ENCODE data around the gene DDT. TPM values are rescaled to one million over a fixed set of nuclear protein-coding genes. Genes with fewer than 3 reads are reported as not detected.
"Not testable (repeated sequence)": the region's sequence is repeated elsewhere in the genome, so short reads cannot be mapped to it uniquely, and the experiment has no call there.

The DDT gene
- total RNA-seq, 1 experiment from 2014 or later: 91.4 TPM

DNA sequence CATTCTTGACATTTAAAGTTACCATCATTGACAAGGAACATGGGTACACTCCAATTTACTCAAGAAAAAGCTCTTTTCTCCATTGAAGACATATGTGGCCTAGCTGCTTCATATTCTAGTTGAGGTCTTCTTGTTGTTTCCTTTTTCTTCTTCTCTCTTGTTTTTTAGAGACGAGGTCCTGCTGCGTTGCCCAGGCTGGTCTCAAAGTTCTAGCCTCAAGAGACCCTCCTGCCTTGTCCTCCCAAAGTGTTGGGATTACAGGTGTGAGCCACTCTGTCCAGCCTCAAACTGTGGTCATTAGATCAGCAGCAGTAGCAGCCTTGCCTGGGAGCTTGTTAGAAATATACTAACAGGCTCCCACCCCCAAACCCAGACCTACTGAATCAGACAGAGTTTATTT is 18.8 kb upstream of the DDT start:
- DNase-seq (ENCODE audit: extremely low read depth, low read depth): not testable (repeated sequence)

DNA sequence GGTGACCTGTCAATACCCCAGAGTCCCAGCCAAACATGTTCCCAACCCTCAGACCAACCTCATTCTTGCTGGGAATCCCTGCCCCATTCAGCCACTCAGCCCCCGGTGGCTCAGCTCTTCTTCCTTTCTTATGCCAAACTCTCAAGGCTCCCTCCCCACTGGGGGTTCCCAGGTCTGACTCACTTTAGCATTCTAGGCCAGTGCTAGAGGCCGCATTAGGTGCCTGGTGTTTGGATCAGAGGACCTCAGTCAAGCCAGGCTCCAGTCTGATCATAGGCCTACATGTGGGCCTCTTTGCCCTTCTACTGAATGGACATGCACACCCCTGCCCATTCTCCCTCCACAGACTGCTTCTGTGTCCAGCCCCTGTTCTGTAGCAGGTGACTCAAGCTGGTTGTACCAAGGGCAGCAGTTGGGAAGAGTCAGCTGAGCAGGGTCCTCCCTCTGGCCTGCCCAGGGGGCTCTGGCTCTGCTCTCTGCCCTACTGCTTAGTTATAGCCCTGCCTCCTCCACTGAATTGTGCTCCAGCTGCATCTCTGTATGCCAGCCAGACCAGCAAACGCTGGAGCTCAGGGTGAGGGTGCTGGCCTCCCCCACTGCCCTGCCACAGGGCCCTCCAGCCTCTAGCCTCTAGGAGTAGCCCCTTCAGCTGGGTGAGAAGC is 15.5 kb upstream of the DDT start:
- not testable (repeated sequence) for DNase-seq (ENCODE audit: extremely low read depth, low read depth)

DNA sequence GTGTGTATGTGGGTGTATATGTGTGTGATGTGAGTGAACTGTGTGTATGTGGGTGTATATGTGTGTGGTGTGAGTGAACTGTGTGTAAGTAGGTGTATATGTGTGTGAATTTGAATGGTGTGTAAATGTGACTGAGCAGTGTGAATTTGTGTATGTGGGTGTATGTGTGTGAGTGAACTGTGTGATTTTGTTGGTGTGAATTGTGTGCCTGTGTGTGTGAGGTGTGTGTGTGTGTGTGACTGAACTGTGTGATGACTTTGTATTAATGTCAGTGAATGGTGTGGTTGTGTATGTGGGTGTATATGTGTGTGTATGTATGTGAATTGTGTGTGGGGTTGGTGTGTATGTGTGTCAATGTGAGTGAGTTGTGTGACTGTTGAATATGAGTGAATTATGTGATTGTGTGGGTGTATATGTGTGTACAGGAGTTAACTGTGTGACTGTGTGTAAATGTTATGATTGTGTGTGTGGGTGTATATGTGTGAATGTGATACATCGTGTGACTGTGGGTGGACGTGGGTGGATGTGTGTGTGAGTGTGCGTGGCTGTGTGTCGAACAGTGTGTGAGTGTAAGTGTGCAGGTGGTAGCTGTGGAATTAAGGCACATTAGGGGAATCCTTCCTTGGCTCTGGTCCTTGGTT is 12.4 kb upstream of the DDT start:
- DNase-seq (ENCODE audit: extremely low read depth, low read depth): not testable (repeated sequence)

DNA sequence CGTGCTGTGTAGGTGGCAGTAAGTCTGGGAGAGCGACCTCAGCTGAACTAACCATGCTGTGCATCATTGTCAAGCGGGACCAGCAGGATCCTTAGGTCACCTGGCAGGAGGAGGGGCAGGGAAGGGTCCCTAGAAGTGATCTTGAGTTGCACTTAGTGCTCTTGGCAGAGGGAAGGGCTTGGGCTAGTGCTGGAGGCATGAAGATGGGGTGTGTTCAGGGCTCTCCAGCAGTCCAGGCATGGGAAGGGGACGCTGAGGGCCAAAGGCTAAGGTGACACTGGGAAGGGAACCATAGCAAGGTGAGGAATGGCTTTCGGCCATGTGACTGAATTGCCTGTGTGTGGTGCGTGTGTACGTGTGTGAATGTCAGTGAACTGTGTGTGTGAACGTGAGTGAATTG is 11.8 kb upstream of the DDT start:
- not testable (repeated sequence) for DNase-seq (ENCODE audit: extremely low read depth, low read depth)

DNA sequence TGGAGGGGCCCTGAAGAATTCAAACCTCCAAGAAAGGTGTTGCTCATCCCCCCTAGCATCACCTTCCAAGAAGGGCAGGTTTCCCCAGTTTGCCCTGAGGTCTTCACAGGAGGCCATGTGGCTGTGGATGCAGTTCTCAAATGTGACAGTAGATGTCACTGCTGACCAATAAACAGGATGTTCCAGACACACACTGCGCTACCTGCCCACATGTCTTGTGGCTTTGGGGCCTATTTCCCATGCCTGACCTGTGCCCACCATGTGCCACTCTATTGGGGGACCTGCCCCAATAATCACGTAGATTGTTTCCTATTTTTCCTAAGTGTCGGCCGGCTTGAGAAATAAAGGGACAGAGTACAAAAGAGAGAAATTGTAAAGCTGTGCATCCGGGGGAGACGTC is 10.2 kb upstream of the DDT start:
- DNase-seq (ENCODE audit: extremely low read depth, low read depth): no peak

DNA sequence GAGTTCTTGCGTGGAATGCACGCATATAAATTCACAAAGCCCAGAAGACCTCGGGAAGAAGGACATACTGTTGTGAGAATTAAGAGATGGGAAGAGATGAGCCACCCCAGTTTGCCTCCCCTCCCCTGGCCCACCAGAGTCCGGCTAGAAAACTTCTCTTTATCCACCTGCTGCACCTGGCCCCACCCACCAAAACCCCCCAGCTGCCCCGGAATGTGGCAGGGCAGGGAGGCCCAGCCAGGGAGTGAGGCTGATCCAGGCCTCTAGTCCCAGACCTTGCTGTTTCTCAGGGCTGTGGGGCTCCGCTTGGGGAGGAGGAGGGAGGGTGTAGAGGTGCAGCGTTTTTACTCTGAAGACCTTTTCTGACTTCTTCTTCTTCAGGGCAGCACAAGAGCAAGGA is 6.3 kb upstream of the DDT start:
- not testable (repeated sequence) for DNase-seq (ENCODE audit: extremely low read depth, low read depth)

DNA sequence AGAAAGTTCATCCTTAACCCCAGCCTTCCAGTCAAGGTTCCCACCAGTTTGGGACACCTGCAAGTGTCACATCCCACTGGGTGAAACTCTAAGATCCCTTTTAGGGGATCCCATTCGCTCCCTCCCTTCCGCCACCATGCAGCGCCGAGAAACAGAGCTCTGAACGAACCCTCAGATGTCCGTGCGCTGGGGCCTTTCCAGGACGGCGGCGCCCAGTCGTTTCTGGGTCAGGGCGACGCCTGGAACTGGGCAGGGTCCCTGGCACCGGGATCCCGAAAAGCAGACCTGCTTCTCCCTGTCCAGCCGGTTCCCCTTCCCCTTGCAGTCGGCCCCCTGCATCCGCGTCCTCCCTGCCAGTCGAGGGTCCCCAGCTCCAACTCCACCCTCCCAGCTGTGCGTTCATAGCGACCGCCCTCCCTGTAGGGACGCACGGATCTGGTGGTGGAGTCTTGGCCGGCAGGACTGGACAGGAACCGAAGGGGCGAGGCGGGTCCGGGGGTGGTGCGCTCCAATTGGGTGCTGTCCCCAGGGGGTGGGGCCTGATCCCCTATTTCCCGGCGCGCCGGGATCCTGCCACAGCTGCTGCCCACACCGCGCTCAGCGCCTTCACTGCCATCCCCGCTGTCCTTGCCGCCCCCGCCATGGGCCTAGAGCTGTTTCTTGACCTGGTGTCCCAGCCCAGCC is 5.5 kb upstream of the DDT start, which contains the start of gene GSTT2:
Gene GSTT2 (plus strand): TSS at position 578 of the 684 bp plus-strand sequence.
- not testable (repeated sequence) for DNase-seq (ENCODE audit: extremely low read depth, low read depth)

DNA sequence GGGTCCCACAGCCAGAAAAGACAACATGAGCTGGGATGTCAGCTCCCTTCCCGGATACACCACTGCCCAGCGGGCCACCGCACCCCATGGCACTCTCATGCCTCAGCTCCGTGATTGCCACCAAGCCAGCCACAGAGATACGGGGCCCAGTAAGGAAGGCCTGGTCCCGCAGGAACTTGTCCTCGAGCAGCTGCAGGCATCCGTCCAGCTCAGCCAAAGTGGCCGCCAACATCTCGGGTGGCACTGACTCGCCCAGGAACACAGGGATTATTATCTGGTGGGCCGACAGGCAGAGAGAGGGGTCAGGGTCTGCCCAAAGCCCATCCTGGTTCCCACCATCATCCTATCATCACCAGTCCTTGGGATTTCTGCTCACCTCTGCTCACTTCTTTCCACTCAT is 3.1 kb upstream of the DDT start:
- DNase-seq (ENCODE audit: extremely low read depth, low read depth): not testable (repeated sequence)

DNA sequence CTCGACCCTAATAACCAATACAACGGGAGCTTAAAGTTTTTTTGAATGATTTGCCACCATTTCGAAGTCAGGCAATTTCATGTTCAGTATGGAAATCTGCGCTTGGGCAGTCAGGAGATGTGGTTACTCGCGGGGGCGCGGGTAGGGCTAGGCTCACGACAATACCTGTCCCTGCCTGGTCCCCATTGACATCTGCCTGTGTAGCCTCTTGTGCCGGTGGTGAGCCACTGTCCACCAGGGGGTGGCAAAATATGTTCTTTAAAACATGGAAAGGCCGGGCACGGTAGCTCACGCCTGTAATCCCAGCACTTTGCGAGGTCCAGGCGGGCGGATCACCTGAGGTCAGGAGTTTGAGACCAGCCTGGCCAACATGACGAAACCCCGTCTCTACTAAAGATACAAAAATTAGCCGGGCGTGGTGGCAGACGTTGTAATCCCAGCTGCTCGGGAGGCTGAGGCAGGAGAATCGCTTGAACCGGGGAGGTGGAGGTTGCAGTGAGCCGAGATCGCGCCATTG is 653 bp upstream of the DDT start:
- not testable (repeated sequence) for DNase-seq (ENCODE audit: extremely low read depth, low read depth)

DNA sequence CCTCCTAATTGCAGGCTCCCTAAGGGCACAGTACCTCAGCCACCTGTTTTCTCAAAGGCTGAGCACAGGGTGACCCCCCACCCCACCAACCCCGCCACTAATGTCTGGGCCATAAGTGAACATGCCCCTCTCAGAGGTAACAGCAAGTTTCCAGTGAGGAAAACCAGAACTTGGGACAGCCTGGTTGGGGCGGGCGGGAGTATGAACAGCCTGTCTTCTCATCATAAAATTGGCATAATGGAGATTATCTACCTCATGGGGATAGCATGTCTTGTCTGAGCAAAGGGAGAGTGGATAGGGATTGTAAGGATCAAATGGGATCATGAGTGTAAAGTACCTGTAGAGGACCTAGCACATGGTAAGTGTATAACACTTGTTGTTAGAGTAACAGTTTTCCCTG is 2.3 kb downstream of the DDT start:
- not testable (repeated sequence) for DNase-seq (ENCODE audit: extremely low read depth, low read depth)

DNA sequence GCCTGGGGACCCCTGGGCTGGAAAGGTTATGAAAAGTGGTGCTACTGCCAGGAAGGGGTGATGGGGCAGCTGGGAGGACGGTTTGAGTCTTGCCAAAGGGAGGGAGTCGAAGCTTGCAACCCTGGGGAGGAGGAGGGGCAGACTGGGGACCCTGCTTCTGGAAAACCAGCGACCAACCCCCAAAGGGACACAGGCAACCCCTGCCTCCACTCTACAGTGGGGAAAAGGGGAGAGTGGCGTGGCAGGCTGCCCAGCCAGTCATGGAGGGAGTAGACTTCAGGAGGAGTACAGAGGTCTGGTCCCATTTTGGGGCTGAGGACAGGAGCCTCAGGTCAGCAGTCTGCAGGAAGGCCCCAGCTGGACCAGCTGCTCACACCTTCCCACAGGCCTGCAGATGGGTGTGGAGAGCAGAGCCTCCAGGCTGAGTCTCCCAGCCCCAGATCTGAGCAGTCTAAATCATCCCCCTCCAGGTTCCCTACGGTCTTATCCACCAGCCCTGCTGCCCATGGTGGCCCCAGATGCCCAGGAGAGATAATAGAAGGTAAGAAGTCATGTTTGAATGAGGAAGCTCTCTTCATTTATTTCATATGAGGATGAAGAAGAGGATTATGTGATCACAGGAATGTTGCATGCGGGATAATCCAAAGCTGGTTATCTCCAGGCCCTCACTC is 3.3 kb downstream of the DDT start:
- DNase-seq (ENCODE audit: extremely low read depth, low read depth): no peak

DNA sequence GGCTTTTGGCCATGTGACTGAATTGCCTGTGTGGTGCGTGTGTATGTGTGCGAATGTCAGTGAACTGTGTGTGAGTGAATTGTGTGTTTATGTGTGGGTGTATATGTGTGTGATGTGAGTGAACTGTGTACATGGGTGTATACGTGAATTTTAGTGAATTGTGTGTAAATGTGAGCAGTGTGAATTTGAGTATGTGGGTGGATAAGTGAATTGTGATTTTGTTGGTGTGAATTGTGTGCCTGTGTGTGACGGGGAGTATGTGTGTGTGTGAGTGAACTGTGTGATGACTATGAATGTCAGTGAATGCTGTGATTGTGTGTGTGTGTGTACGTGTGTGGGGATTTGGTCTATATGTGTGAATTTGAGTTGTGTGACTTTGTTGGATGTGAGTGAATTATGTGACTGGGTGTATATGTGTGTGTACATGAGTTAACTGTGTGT is 4.0 kb downstream of the DDT start:
- DNase-seq (ENCODE audit: extremely low read depth, low read depth): no peak

DNA sequence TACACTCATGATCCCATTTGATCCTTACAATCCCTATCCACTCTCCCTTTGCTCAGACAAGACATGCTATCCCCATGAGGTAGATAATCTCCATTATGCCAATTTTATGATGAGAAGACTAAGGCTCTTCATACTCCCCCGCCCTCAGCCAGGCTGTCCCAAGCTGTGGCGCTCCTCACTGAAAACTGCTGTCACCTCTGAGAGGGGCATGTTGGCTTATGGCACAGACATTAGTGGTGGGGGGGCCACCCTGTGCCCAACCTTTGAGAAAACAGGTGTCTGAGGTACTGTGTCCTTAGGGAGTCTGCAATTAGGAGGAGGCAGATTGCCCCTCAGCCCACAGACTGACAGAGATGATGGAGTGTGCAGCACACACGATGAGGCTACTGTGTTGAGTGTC is 5.2 kb downstream of the DDT start:
- DNase-seq (ENCODE audit: extremely low read depth, low read depth): no peak

DNA sequence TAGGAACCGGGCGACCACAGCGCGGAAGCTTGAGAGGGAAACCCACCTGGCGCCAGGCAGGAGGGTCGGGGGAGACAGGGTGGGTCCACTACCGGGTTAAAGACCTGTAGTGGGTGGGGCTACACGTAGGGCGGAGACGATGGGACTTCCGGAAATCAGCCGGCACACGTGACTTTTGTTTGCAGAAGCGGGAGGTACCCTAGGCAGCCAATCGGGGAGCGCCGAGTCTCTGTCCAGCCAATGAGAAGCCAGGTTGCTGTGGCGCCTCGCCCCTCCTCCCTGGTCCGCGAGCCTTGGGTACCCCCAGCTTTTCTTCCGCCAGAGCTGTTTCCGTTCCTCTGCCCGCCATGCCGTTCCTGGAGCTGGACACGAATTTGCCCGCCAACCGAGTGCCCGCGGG is 7.7 kb downstream of the DDT start, which contains the start of gene DDTL:
Gene DDTL (plus strand): TSS at position 321 of the 400 bp plus-strand sequence. CDS start 27 bp downstream, at position 348.
- not testable (repeated sequence) for DNase-seq (ENCODE audit: extremely low read depth, low read depth)

DNA sequence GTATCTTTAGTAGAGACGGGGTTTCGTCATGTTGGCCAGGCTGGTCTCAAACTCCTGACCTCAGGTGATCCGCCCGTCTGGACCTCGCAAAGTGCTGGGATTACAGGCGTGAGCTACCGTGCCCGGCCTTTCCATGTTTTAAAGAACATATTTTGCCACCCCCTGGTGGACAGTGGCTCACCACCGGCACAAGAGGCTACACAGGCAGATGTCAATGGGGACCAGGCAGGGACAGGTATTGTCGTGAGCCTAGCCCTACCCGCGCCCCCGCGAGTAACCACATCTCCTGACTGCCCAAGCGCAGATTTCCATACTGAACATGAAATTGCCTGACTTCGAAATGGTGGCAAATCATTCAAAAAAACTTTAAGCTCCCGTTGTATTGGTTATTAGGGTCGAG is 8.1 kb downstream of the DDT start:
- DNase-seq (ENCODE audit: extremely low read depth, low read depth): not testable (repeated sequence)

DNA sequence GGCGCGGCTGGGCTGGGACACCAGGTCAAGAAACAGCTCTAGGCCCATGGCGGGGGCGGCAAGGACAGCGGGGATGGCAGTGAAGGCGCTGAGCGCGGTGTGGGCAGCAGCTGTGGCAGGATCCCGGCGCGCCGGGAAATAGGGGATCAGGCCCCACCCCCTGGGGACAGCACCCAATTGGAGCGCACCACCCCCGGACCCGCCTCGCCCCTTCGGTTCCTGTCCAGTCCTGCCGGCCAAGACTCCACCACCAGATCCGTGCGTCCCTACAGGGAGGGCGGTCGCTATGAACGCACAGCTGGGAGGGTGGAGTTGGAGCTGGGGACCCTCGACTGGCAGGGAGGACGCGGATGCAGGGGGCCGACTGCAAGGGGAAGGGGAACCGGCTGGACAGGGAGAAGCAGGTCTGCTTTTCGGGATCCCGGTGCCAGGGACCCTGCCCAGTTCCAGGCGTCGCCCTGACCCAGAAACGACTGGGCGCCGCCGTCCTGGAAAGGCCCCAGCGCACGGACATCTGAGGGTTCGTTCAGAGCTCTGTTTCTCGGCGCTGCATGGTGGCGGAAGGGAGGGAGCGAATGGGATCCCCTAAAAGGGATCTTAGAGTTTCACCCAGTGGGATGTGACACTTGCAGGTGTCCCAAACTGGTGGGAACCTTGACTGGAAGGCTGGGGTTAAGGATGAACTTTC is 13.0 kb downstream of the DDT start, which contains the start of gene GSTT2B:
Gene GSTT2B (minus strand): TSS at position 112 of the 688 bp plus-strand sequence. CDS start 64 bp downstream, at position 48.
- not testable (repeated sequence) for DNase-seq (ENCODE audit: extremely low read depth, low read depth)

DNA sequence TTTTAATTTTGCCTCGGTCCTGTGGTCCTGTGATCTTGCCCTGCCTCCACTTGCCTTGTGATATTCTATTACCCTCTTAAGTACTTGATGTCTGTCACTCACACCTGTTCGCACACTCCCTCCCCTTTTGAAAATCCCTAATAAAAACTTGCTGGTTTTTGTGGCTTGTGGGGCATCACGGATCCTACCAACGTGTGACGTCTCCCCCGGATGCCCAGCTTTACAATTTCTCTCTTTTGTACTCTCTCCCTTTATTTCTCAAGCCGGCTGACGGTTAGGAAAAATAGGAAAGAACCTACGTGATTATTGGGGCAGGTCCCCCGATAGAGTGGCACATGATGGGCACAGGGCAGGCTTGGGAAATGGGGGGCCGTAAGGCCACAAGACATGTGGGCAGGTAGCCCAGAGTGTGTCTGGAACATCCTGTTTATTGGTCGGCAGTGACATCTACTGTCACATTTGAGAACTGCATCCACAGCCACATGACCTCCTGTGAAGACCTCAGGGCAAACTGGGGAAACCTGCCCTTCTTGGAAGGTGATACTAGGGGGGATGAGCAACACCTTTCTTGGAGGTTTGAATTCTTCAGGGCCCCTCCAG is 17.8 kb downstream of the DDT start:
- peak; percentile 62 for DNase-seq (ENCODE audit: extremely low read depth, low read depth)

DNA sequence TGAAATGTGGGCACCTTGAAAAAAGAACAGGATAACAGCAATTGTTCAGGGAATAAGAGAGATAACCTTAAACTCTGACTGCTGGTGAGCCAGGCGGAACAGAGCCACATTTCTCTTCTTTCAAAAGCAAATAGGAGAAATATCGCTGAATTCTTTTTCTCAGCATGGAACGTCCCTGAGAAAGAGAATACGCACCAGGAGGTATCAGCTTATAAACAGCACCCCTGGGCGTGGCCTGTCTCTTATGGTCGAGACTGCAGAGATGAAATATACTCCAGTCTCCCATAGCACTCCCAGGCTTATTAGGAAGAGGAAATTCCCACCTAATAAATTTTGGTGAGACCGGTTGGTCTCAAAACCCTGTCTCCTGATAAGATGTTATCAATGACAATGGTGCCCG is 18.4 kb downstream of the DDT start:
- DNase-seq (ENCODE audit: extremely low read depth, low read depth): not testable (repeated sequence)

DNA sequence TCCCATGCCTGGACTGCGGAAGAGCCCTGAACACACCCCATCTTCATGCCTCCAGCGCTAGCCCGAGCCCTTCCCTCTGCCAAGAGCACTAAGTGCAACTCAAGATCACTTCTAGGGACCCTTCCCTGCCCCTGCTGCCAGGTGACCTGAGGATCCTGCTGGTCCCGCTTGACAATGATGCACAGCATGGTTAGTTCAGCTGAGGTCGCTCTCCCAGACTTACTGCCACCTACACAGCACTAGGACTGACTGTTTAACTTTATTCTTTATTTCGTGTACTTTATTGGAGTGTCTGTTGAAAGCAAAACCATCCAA is 19.3 kb downstream of the DDT start:
- not testable (repeated sequence) for DNase-seq (ENCODE audit: extremely low read depth, low read depth)
